Tibial nerve (tissue), 3 donors: ENCODE results near the gene MPC2.

Experiments used
- POLR2A ChIP-seq, 2 donors: fragments of 450-650 bp; IDR thresholded peaks; one replicate each; pipeline ENCODE4 v1.6.1; 2017; ENCODE audit warnings: antibody characterized with exemption in 2 of 2, mild to moderate bottlenecking in 2 of 2, moderate library complexity in 2 of 2
- TF ChIP-seq, protein P1 (sequence below), 5 experiments: fragments of 200-600 bp in 3 of 5; fragments of 450-650 bp in 2 of 5; sonication (generic) in 3 of 5; IDR thresholded peaks; one replicate each; pipeline ENCODE4 v1.5.1; 2016 to 2019; ENCODE audit warnings: antibody characterized with exemption in 5 of 5, mild to moderate bottlenecking in 3 of 5, moderate library complexity in 2 of 5

GRCh38 chr1:167880580-167881021, 56.3 kb downstream of the MPC2 start:
- TF ChIP-seq POLR2A (IDR thresholded peaks at IDR 0.05) = no peak
- TF ChIP-seq, protein P1, sequence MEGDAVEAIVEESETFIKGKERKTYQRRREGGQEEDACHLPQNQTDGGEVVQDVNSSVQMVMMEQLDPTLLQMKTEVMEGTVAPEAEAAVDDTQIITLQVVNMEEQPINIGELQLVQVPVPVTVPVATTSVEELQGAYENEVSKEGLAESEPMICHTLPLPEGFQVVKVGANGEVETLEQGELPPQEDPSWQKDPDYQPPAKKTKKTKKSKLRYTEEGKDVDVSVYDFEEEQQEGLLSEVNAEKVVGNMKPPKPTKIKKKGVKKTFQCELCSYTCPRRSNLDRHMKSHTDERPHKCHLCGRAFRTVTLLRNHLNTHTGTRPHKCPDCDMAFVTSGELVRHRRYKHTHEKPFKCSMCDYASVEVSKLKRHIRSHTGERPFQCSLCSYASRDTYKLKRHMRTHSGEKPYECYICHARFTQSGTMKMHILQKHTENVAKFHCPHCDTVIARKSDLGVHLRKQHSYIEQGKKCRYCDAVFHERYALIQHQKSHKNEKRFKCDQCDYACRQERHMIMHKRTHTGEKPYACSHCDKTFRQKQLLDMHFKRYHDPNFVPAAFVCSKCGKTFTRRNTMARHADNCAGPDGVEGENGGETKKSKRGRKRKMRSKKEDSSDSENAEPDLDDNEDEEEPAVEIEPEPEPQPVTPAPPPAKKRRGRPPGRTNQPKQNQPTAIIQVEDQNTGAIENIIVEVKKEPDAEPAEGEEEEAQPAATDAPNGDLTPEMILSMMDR (IDR thresholded peaks at IDR 0.05) = no peak
